HepG2 (cell line): ENCODE data around the gene PRR30. TPM values are rescaled to one million over a fixed set of nuclear protein-coding genes. Genes with fewer than 3 reads are reported as not detected.

Experiments used
- ASH2L ChIP-seq: fragments of 300-600, 200-600 bp; sonication (generic); IDR thresholded peaks from 2 replicates; pipeline ENCODE4 v1.7.0; 2017; ENCODE audit warnings: low read depth, mild to moderate bottlenecking, moderate library complexity, mixed read lengths, low read length; ENCODE audit not compliant: insufficient read length
- ESRRA ChIP-seq: sonication (generic); formaldehyde crosslinking; IDR thresholded peaks from 2 replicates; pipeline ENCODE4 v1.5.1; 2020; ENCODE audit warnings: mild to moderate bottlenecking, low read depth, missing genetic modification reagents
- IKZF4 ChIP-seq: sonication (generic); formaldehyde crosslinking; IDR thresholded peaks from 2 replicates; pipeline ENCODE4 v1.5.1; 2020; ENCODE audit warnings: borderline replicate concordance, mild to moderate bottlenecking, low read depth, missing genetic modification reagents; ENCODE audit errors: not compliant biosample characterization
- KDM1A ChIP-seq: IDR thresholded peaks from 2 replicates; pipeline ENCODE4 v1.6.1; 2016; ENCODE audit warnings: missing compliant biosample characterization
- MTA3 ChIP-seq: sonication (generic); formaldehyde crosslinking; IDR thresholded peaks from 2 replicates; pipeline ENCODE4 v1.4.0; 2020; ENCODE audit warnings: missing genetic modification reagents
- MZF1 ChIP-seq: sonication (generic); formaldehyde crosslinking; IDR thresholded peaks from 2 replicates; pipeline ENCODE4 v1.8.1; 2023; ENCODE audit warnings: mild to moderate bottlenecking, missing genetic modification reagents, borderline replicate concordance
- PHF5A ChIP-seq: IDR thresholded peaks from one replicate; pipeline ENCODE4 v1.6.1; 2018; ENCODE audit warnings: low read depth, missing genetic modification reagents; ENCODE audit not compliant: unreplicated experiment
- SMARCC2 ChIP-seq: fragments of 450-650 bp; IDR thresholded peaks from 2 replicates; pipeline ENCODE4 v1.6.1; 2017; ENCODE audit warnings: antibody characterized with exemption, mild to moderate bottlenecking
- ZMAT3 ChIP-seq: sonication (generic); formaldehyde crosslinking; conservative IDR thresholded peaks from 2 replicates; pipeline ENCODE4 v1.7.0; 2021; ENCODE audit warnings: missing genetic modification reagents
- ZNF431 ChIP-seq: sonication (generic); formaldehyde crosslinking; IDR thresholded peaks from 2 replicates; pipeline ENCODE4 v1.9.0; 2022; ENCODE audit warnings: missing genetic modification reagents, low read depth, mild to moderate bottlenecking, borderline replicate concordance
- ZNF460 ChIP-seq: sonication (generic); formaldehyde crosslinking; IDR thresholded peaks from 2 replicates; pipeline ENCODE4 v1.5.1; 2020; ENCODE audit warnings: missing genetic modification reagents, mild to moderate bottlenecking, borderline replicate concordance
- ZNF572 ChIP-seq: sonication (generic); formaldehyde crosslinking; IDR thresholded peaks from 2 replicates; pipeline ENCODE4 v1.5.1; 2020; ENCODE audit warnings: mild to moderate bottlenecking, missing genetic modification reagents
- ZNF672 ChIP-seq: sonication (generic); formaldehyde crosslinking; IDR thresholded peaks from 2 replicates; pipeline ENCODE4 v1.8.1; 2022; ENCODE audit warnings: missing genetic modification reagents
- polyA plus RNA-seq, 8 experiments: library from polyadenylated mRNA; depleted of rRNA in 3 of 8; stranded (reverse) in 7 of 8; unstranded in 1 of 8; fragments of >200 nt; fragmentation: Illumina TruSeq in 4 of 8; extraction: Trizol in 4 of 8; gene quantifications; 2 replicates each; pipeline versions ENCODE4 v1.2.1 to v1.2.3, GENCODE V29; 2011 to 2016; ENCODE audit warnings: low read depth in 4 of 8, missing spikeins in 1 of 8, mixed read lengths in 1 of 8; ENCODE audit not compliant: insufficient read depth in 1 of 8
- total RNA-seq, 5 experiments: library from RNA; depleted of rRNA; stranded (reverse); fragments of >200 nt; fragmentation: Illumina TruSeq; extraction: Trizol; gene quantifications; 2 replicates each; pipeline ENCODE4 v1.2.3, GENCODE V29; 2016; ENCODE audit warnings: low read depth in 1 of 5
- TF ChIP-seq, protein P1 (sequence below): sonication (generic); formaldehyde crosslinking; IDR thresholded peaks from 2 replicates; pipeline ENCODE4 v1.8.0; 2022; ENCODE audit warnings: mild to moderate bottlenecking, missing genetic modification reagents, moderate library complexity
- TF ChIP-seq, protein P2 (sequence below): sonication (generic); formaldehyde crosslinking; IDR thresholded peaks from 2 replicates; pipeline ENCODE4 v1.9.0; 2021; ENCODE audit warnings: missing genetic modification reagents, borderline replicate concordance
- TF ChIP-seq, protein P3 (sequence below): sonication (generic); formaldehyde crosslinking; IDR thresholded peaks from 2 replicates; pipeline ENCODE4 v1.5.0; 2020; ENCODE audit warnings: missing genetic modification reagents, mild to moderate bottlenecking, borderline replicate concordance
- TF ChIP-seq, protein P4 (sequence below): sonication (generic); formaldehyde crosslinking; IDR thresholded peaks from 2 replicates; pipeline ENCODE4 v1.4.0; 2020; ENCODE audit warnings: missing genetic modification reagents
- TF ChIP-seq, protein P5 (sequence below), 2 experiments: IDR thresholded peaks; 2 replicates each; pipeline ENCODE4 v1.6.1; 2011 to 2012; ENCODE audit warnings: low read length in 2 of 2, borderline replicate concordance in 1 of 2, low read depth in 1 of 2, mild to moderate bottlenecking in 1 of 2, moderate library complexity in 1 of 2

The PRR30 gene
- total and polyA plus RNA-seq, 2 of the 13 experiments (the other 11 are each of a cell fraction or from before 2014, with no cell fraction given), result not detected

GRCh38 chr2:27095745-27096651 is 43.2 kb downstream of the PRR30 start (continued):
- TF ChIP-seq ESRRA (CRISPR knock-in tag) (peak; percentile 97), SMARCC2 (peak; percentile 68; the same call in 1 of the 2 replicates), ZNF672 (CRISPR knock-in tag) (no peak), PHF5A (CRISPR knock-in tag) (peak; percentile 89), MTA3 (no peak), ZMAT3 (no peak), ZNF431 (CRISPR knock-in tag) (peak; percentile 44; the same call in 1 of the 2 replicates), IKZF4 (CRISPR knock-in tag) (peak; percentile 89), ASH2L (peak; percentile 80), KDM1A (CRISPR knock-in tag) (peak; percentile 80; the same call in 1 of the 2 replicates), ZNF572 (CRISPR knock-in tag) (peak; percentile 79; the same call in 1 of the 2 replicates), MZF1 (CRISPR knock-in tag) (no peak; the same call in 1 of the 2 replicates), ZNF460 (CRISPR knock-in tag) (no peak)
- TF ChIP-seq, protein P1, sequence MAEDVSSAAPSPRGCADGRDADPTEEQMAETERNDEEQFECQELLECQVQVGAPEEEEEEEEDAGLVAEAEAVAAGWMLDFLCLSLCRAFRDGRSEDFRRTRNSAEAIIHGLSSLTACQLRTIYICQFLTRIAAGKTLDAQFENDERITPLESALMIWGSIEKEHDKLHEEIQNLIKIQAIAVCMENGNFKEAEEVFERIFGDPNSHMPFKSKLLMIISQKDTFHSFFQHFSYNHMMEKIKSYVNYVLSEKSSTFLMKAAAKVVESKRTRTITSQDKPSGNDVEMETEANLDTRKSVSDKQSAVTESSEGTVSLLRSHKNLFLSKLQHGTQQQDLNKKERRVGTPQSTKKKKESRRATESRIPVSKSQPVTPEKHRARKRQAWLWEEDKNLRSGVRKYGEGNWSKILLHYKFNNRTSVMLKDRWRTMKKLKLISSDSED (CRISPR knock-in tag), result no peak
- TF ChIP-seq, protein P2, sequence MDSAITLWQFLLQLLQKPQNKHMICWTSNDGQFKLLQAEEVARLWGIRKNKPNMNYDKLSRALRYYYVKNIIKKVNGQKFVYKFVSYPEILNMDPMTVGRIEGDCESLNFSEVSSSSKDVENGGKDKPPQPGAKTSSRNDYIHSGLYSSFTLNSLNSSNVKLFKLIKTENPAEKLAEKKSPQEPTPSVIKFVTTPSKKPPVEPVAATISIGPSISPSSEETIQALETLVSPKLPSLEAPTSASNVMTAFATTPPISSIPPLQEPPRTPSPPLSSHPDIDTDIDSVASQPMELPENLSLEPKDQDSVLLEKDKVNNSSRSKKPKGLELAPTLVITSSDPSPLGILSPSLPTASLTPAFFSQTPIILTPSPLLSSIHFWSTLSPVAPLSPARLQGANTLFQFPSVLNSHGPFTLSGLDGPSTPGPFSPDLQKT (CRISPR knock-in tag), result no peak
- TF ChIP-seq, protein P3, sequence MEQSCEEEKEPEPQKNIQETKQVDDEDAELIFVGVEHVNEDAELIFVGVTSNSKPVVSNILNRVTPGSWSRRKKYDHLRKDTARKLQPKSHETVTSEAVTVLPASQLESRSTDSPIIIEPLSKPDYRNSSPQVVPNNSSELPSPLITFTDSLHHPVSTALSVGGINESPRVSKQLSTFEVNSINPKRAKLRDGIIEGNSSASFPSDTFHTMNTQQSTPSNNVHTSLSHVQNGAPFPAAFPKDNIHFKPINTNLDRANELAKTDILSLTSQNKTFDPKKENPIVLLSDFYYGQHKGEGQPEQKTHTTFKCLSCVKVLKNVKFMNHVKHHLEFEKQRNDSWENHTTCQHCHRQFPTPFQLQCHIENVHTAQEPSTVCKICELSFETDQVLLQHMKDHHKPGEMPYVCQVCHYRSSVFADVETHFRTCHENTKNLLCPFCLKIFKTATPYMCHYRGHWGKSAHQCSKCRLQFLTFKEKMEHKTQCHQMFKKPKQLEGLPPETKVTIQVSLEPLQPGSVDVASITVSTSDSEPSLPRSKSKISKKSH (CRISPR knock-in tag), result no peak
- TF ChIP-seq, protein P4, sequence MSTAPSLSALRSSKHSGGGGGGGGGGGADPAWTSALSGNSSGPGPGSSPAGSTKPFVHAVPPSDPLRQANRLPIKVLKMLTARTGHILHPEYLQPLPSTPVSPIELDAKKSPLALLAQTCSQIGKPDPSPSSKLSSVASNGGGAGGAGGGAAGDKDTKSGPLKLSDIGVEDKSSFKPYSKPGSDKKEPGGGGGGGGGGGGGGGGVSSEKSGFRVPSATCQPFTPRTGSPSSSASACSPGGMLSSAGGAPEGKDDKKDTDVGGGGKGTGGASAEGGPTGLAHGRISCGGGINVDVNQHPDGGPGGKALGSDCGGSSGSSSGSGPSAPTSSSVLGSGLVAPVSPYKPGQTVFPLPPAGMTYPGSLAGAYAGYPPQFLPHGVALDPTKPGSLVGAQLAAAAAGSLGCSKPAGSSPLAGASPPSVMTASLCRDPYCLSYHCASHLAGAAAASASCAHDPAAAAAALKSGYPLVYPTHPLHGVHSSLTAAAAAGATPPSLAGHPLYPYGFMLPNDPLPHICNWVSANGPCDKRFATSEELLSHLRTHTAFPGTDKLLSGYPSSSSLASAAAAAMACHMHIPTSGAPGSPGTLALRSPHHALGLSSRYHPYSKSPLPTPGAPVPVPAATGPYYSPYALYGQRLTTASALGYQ (CRISPR knock-in tag), result no peak
- TF ChIP-seq, protein P5, sequence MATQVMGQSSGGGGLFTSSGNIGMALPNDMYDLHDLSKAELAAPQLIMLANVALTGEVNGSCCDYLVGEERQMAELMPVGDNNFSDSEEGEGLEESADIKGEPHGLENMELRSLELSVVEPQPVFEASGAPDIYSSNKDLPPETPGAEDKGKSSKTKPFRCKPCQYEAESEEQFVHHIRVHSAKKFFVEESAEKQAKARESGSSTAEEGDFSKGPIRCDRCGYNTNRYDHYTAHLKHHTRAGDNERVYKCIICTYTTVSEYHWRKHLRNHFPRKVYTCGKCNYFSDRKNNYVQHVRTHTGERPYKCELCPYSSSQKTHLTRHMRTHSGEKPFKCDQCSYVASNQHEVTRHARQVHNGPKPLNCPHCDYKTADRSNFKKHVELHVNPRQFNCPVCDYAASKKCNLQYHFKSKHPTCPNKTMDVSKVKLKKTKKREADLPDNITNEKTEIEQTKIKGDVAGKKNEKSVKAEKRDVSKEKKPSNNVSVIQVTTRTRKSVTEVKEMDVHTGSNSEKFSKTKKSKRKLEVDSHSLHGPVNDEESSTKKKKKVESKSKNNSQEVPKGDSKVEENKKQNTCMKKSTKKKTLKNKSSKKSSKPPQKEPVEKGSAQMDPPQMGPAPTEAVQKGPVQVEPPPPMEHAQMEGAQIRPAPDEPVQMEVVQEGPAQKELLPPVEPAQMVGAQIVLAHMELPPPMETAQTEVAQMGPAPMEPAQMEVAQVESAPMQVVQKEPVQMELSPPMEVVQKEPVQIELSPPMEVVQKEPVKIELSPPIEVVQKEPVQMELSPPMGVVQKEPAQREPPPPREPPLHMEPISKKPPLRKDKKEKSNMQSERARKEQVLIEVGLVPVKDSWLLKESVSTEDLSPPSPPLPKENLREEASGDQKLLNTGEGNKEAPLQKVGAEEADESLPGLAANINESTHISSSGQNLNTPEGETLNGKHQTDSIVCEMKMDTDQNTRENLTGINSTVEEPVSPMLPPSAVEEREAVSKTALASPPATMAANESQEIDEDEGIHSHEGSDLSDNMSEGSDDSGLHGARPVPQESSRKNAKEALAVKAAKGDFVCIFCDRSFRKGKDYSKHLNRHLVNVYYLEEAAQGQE (IDR thresholded peaks at IDR 0.05; ENCODE audit: borderline replicate concordance in 1 of 2, low read depth in 1 of 2, low read length in 2 of 2), result no peak
